Ishikawa (cell line): ENCODE results near the gene TXNL4B.

Experiments used
- CEBPB ChIP-seq: IDR thresholded peaks from 2 replicates; pipeline ENCODE4 v1.6.1; 2012
- EGR1 ChIP-seq: IDR thresholded peaks from 2 replicates; pipeline ENCODE4 v1.6.1; 2012
- EP300 ChIP-seq: IDR thresholded peaks from 2 replicates; pipeline ENCODE4 v1.6.1; 2012; ENCODE audit warnings: borderline replicate concordance
- FOXM1 ChIP-seq: IDR thresholded peaks from 2 replicates; pipeline ENCODE4 v1.6.1; 2012; ENCODE audit warnings: low read depth, borderline replicate concordance
- NFIC ChIP-seq: IDR thresholded peaks from 2 replicates; pipeline ENCODE4 v1.6.1; 2012
- RAD21 ChIP-seq: IDR thresholded peaks from 2 replicates; pipeline ENCODE4 v1.6.1; 2012; ENCODE audit warnings: low read depth
- TAF1 ChIP-seq: IDR thresholded peaks from 2 replicates; pipeline ENCODE4 v1.6.1; 2012; ENCODE audit warnings: low read depth, mild to moderate bottlenecking
- TCF12 ChIP-seq: IDR thresholded peaks from 2 replicates; pipeline ENCODE4 v1.6.1; 2012; ENCODE audit warnings: low read depth
- YY1 ChIP-seq: IDR thresholded peaks from 2 replicates; pipeline ENCODE4 v1.6.1; 2012; ENCODE audit warnings: low read depth
- TF ChIP-seq, protein P1 (sequence below): IDR thresholded peaks from 2 replicates; pipeline ENCODE4 v1.6.1; 2012
- TF ChIP-seq, protein P2 (sequence below): IDR thresholded peaks from 2 replicates; pipeline ENCODE4 v1.6.1; 2012
- TF ChIP-seq, protein P3 (sequence below): IDR thresholded peaks from 2 replicates; pipeline ENCODE4 v1.6.1; 2012; ENCODE audit warnings: low read depth, mild to moderate bottlenecking

DNA sequence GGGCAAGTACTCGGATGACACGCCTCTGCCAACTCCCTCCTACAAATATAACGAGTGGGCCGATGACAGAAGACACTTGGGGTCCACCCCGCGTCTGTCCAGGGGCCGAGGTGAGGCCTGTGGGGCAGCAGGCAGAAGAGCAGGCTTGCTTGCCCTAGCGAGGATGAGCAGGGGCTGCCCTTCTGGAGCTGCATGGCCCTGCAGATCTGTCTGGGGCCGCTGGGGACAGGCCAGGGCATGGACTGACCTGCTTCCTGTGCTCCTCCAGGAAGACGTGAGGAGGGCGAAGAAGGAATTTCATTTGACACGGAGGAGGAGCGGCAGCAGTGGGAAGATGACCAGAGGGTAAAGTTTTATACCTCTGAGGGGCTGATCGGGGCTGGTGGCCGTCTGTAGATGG lies 5.5 kb upstream of the TXNL4B start:
- TF ChIP-seq EP300: no peak
- no peak for TF ChIP-seq FOXM1
- TF ChIP-seq CEBPB: no peak
- no peak for TF ChIP-seq YY1
- no peak for TF ChIP-seq TAF1
- no peak for TF ChIP-seq EGR1
- TF ChIP-seq NFIC: no peak
- TF ChIP-seq, protein P1, sequence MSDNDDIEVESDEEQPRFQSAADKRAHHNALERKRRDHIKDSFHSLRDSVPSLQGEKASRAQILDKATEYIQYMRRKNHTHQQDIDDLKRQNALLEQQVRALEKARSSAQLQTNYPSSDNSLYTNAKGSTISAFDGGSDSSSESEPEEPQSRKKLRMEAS: no peak
- TF ChIP-seq, protein P2, sequence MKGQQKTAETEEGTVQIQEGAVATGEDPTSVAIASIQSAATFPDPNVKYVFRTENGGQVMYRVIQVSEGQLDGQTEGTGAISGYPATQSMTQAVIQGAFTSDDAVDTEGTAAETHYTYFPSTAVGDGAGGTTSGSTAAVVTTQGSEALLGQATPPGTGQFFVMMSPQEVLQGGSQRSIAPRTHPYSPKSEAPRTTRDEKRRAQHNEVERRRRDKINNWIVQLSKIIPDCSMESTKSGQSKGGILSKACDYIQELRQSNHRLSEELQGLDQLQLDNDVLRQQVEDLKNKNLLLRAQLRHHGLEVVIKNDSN: no peak
- TF ChIP-seq, protein P3, sequence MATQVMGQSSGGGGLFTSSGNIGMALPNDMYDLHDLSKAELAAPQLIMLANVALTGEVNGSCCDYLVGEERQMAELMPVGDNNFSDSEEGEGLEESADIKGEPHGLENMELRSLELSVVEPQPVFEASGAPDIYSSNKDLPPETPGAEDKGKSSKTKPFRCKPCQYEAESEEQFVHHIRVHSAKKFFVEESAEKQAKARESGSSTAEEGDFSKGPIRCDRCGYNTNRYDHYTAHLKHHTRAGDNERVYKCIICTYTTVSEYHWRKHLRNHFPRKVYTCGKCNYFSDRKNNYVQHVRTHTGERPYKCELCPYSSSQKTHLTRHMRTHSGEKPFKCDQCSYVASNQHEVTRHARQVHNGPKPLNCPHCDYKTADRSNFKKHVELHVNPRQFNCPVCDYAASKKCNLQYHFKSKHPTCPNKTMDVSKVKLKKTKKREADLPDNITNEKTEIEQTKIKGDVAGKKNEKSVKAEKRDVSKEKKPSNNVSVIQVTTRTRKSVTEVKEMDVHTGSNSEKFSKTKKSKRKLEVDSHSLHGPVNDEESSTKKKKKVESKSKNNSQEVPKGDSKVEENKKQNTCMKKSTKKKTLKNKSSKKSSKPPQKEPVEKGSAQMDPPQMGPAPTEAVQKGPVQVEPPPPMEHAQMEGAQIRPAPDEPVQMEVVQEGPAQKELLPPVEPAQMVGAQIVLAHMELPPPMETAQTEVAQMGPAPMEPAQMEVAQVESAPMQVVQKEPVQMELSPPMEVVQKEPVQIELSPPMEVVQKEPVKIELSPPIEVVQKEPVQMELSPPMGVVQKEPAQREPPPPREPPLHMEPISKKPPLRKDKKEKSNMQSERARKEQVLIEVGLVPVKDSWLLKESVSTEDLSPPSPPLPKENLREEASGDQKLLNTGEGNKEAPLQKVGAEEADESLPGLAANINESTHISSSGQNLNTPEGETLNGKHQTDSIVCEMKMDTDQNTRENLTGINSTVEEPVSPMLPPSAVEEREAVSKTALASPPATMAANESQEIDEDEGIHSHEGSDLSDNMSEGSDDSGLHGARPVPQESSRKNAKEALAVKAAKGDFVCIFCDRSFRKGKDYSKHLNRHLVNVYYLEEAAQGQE: no peak
- no peak for TF ChIP-seq TCF12
- no peak for TF ChIP-seq RAD21
